ENCODE results near the gene DYRK1A. TPM values are rescaled to one million over a fixed set of nuclear protein-coding genes. Genes with fewer than 3 reads are reported as not detected.
A peak's percentile ranks its signal among the peaks of the same experiment; 100 is the strongest.

Gene DYRK1A
- total RNA-seq, 2 experiments from 2014 or later: 47.6 to 51.1 TPM

GRCh38 chr21:37528150-37528937 lies 161.8 kb downstream of the DYRK1A start:
- intact Hi-C loops (cut with micrococcal nuclease): no loop called here
- CTCF ChIA-PET: interaction anchor here (0.9 kb wide), 1 partner anchor 11 kb away, joined by 3 read pairs; no protein-coding TSS in a partner anchor
- no peak overlapping the region for H3K27ac Mint-ChIP-seq

GRCh38 chr21:37529649-37530048 lies 163.1 kb downstream of the DYRK1A start:
- H3K4me1 Mint-ChIP-seq (ENCODE audit: low read depth): no peaks in the 10 kb centered on the region
- intact Hi-C loops (cut with micrococcal nuclease): no loop called here
- H3K4me3 Mint-ChIP-seq: no peak overlapping the region
- CTCF ChIA-PET: interaction anchor here (0.9 kb wide), 1 partner anchor 12 kb away, joined by 3 read pairs; no protein-coding TSS in a partner anchor
- no peak for DNase-seq
- no peaks in the 10 kb centered on the region for H3K36me3 Mint-ChIP-seq
- no peak overlapping the region for H3K27ac Mint-ChIP-seq
- H3K27me3 Mint-ChIP-seq: peaks cover 25% of the 10 kb centered on the region
- no peaks in the 10 kb centered on the region for H3K9me3 Mint-ChIP-seq
- POLR2A ChIA-PET: no interaction called here

More at GRCh38 chr21:37528150-37528937, 161.8 kb downstream of the DYRK1A start:
- H3K4me3 Mint-ChIP-seq: no peak overlapping the region
- no peaks in the 10 kb centered on the region for H3K9me3 Mint-ChIP-seq
- no peaks in the 10 kb centered on the region for H3K4me1 Mint-ChIP-seq (ENCODE audit: low read depth)
- H3K27me3 Mint-ChIP-seq: peaks cover 15% of the 10 kb centered on the region
- DNase-seq: no peak
- POLR2A ChIA-PET: no interaction called here
- H3K36me3 Mint-ChIP-seq: no peaks in the 10 kb centered on the region

DNA sequence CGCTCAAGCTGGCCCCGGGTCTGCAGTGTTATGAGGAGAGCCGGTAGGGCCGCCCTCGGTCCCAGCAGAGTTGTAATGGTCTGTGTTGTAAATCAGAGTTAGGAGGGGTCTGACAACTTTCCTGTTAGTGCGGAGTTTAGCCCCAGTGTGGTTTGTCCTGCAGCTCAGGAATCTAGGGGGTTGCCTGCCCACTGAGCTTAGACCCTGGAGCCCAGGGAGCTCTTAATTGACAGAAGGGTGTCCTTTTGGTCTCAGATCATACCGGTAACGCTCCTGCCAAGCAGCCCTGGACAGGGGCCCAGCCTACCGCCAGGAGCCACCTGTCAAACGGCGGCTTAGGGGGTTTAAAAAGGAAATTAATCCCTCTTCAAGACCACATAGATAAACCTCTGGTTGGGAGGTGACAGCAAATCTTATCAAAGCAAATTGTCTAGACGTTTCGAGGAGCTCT lies 164.4 kb downstream of the DYRK1A start:
- H3K4me1 Mint-ChIP-seq (ENCODE audit: low read depth): no peaks in the 10 kb centered on the region
- no peaks in the 10 kb centered on the region for H3K36me3 Mint-ChIP-seq
- no peak for DNase-seq
- no peak overlapping the region for H3K27ac Mint-ChIP-seq
- peaks cover 30% of the 10 kb centered on the region for H3K27me3 Mint-ChIP-seq
- POLR2A ChIA-PET: no interaction called here
- intact Hi-C loops (cut with micrococcal nuclease): no loop called here
- H3K4me3 Mint-ChIP-seq: no peak overlapping the region
- CTCF ChIA-PET: interaction anchor here (1.5 kb wide), 1 partner anchor 33 kb away, joined by 3 read pairs; no protein-coding TSS in a partner anchor
- no peaks in the 10 kb centered on the region for H3K9me3 Mint-ChIP-seq

DNA sequence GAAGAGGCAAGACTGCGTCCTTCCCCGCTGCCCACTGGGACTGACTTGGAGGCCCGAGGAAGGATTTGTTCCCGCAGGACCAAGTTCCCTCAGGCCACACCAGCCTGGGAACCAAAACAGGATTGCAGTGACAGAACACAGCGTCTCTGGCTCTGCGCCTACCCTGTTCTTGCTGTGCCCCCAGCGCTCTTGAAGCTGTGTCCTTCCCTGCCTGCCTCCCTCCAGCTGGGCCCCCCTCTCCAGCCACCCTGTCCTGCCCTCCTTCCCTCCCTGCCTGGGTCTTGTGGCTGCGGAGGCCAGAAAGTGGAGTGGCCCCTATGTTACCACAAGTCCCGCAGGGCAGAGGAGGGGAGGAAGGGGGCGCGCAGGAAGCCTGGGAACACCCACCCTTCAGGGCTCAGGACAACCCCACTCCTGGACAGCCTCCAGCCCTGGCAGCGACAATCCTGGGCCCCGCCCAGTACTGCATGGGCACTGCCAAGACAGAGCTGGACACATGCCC lies 164.9 kb downstream of the DYRK1A start:
- peaks cover 33% of the 10 kb centered on the region for H3K27me3 Mint-ChIP-seq
- ChIA-PET POLR2A (no interaction called here), CTCF (interaction anchor here (1.5 kb wide), 1 partner anchor 32 kb away, joined by 3 read pairs; no protein-coding TSS in a partner anchor)

GRCh38 chr21:37532868-37533780 lies 166.6 kb downstream of the DYRK1A start:
- Mint-ChIP-seq H3K36me3 (no peaks in the 10 kb centered on the region), H3K4me1 (ENCODE audit: low read depth) (no peaks in the 10 kb centered on the region), H3K4me3 (no peak overlapping the region), H3K27me3 (peaks cover 40% of the 10 kb centered on the region), H3K9me3 (peaks cover 12% of the 10 kb centered on the region), H3K27ac (no peak overlapping the region)
- intact Hi-C loops (cut with micrococcal nuclease): no loop called here
- peak; percentile 56 for DNase-seq
- ChIA-PET CTCF (no interaction called here), POLR2A (interaction anchor here (0.9 kb wide), 1 partner anchor 31 kb away, joined by 5 read pairs; no protein-coding TSS in a partner anchor)

More for the DNA sequence above, 164.9 kb downstream of the DYRK1A start:
- Mint-ChIP-seq H3K27ac (no peak overlapping the region), H3K4me1 (ENCODE audit: low read depth) (no peaks in the 10 kb centered on the region), H3K36me3 (no peaks in the 10 kb centered on the region), H3K4me3 (no peak overlapping the region), H3K9me3 (peaks cover 6% of the 10 kb centered on the region)
- intact Hi-C loops (cut with micrococcal nuclease): no loop called here
- DNase-seq: no peak

GRCh38 chr21:37534431-37534830 lies 167.9 kb downstream of the DYRK1A start:
- ChIA-PET CTCF (no interaction called here), POLR2A (no interaction called here)
- H3K4me3 Mint-ChIP-seq: no peak overlapping the region
- no peaks in the 10 kb centered on the region for H3K36me3 Mint-ChIP-seq
- peaks cover 14% of the 10 kb centered on the region for H3K9me3 Mint-ChIP-seq
- DNase-seq: no peak
- peaks cover 44% of the 10 kb centered on the region for H3K27me3 Mint-ChIP-seq
- no peak overlapping the region for H3K27ac Mint-ChIP-seq
- intact Hi-C loops (cut with micrococcal nuclease): no loop called here
- no peaks in the 10 kb centered on the region for H3K4me1 Mint-ChIP-seq (ENCODE audit: low read depth)

GRCh38 chr21:37535130-37535529 lies 168.6 kb downstream of the DYRK1A start:
- no peak overlapping the region for H3K4me3 Mint-ChIP-seq
- intact Hi-C loops (cut with micrococcal nuclease): no loop called here
- ChIA-PET POLR2A (no interaction called here), CTCF (no interaction called here)
- H3K4me1 Mint-ChIP-seq (ENCODE audit: low read depth): no peaks in the 10 kb centered on the region
- peaks cover 14% of the 10 kb centered on the region for H3K9me3 Mint-ChIP-seq
- H3K36me3 Mint-ChIP-seq: no peaks in the 10 kb centered on the region
- H3K27me3 Mint-ChIP-seq: peaks cover 39% of the 10 kb centered on the region
- DNase-seq: no peak
- H3K27ac Mint-ChIP-seq: no peak overlapping the region

DNA sequence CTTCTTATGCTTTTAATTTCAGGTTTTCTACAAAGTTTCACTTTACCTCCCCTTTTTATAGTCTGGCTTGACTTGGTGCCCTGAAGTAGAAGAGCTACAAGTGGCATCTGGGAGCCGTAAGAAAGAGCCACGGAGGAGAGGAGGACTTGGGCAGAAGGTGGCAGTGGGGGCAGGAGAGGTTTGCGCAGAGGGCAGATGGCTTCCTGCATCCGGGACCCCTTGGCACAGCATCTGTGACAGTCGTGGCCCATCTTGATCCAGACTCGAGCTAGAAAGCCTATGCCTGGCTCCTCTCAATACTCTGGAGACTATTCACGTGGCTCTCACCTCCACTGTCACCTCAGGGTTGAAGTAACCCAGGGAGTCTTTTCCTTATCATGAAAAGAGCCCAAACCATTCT lies 169.1 kb downstream of the DYRK1A start:
- no peak overlapping the region for H3K4me3 Mint-ChIP-seq
- CTCF ChIA-PET: no interaction called here
- intact Hi-C loops (cut with micrococcal nuclease): no loop called here

GRCh38 chr21:37536616-37537278 lies 170.2 kb downstream of the DYRK1A start:
- Mint-ChIP-seq H3K27ac (no peak overlapping the region), H3K27me3 (peaks cover 38% of the 10 kb centered on the region), H3K4me1 (ENCODE audit: low read depth) (no peaks in the 10 kb centered on the region), H3K9me3 (peaks cover 14% of the 10 kb centered on the region), H3K36me3 (no peaks in the 10 kb centered on the region), H3K4me3 (no peak overlapping the region)
- ChIA-PET POLR2A (no interaction called here), CTCF (no interaction called here)
- no peak for DNase-seq
- intact Hi-C loops (cut with micrococcal nuclease): no loop called here

More for the DNA sequence above, 169.1 kb downstream of the DYRK1A start:
- Mint-ChIP-seq H3K27me3 (peaks cover 36% of the 10 kb centered on the region), H3K36me3 (no peaks in the 10 kb centered on the region), H3K27ac (no peak overlapping the region), H3K4me1 (ENCODE audit: low read depth) (no peaks in the 10 kb centered on the region), H3K9me3 (peaks cover 14% of the 10 kb centered on the region)
- DNase-seq: no peak
- POLR2A ChIA-PET: no interaction called here

- H3K27me3 Mint-ChIP-seq: peaks cover 35% of the 10 kb centered on the region
- H3K27ac Mint-ChIP-seq: no peak overlapping the region
- no peak for DNase-seq
- H3K36me3 Mint-ChIP-seq: no peaks in the 10 kb centered on the region
- intact Hi-C loops (cut with micrococcal nuclease): no loop called here
- peaks cover 18% of the 10 kb centered on the region for H3K9me3 Mint-ChIP-seq
- H3K4me3 Mint-ChIP-seq: no peak overlapping the region
- no peaks in the 10 kb centered on the region for H3K4me1 Mint-ChIP-seq (ENCODE audit: low read depth)
- ChIA-PET CTCF (interaction anchor here (1.5 kb wide), 1 partner anchor 26 kb away, joined by 3 read pairs; no protein-coding TSS in a partner anchor), POLR2A (interaction anchor here (0.6 kb wide), 1 partner anchor 516 kb away, joined by 4 read pairs; no protein-coding TSS in a partner anchor)
Measured at GRCh38 chr21:37537391-37537996, 170.9 kb downstream of the DYRK1A start.

DNA sequence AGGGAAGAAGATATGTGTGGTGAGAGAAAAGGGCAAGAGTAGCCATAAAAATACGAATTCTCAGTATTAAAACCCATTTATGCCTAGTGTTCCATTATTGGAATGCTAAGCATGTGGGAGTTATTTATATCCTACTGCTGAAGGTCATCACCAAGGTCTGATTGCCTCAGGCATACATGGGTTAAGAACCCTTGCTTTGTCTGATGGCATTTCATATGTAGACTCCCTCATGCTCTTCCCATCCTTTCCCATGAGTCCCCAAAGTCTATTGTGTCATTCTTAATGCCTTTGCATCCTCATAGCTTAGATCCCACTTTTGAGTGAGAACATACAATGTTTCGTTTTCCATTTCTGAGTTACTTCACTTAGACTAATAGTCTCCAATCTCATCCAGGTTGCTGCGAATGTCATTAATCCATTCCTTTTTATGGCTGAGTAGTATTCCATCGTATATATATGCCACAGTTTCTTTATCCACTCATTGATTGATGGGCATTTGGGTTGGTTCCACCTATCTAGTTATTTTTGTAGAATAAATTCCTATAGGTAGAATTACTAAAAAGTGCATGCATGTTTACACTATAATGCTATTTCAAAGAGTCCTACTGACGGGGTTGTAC lies 172.5 kb downstream of the DYRK1A start:
- CTCF ChIA-PET: interaction anchor here (1.5 kb wide), 1 partner anchor 25 kb away, joined by 3 read pairs; no protein-coding TSS in a partner anchor
- H3K4me3 Mint-ChIP-seq: no peak overlapping the region
- POLR2A ChIA-PET: no interaction called here
- H3K9me3 Mint-ChIP-seq: peaks cover 23% of the 10 kb centered on the region
- peaks cover 34% of the 10 kb centered on the region for H3K27me3 Mint-ChIP-seq
- no peak for DNase-seq
- H3K4me1 Mint-ChIP-seq (ENCODE audit: low read depth): no peaks in the 10 kb centered on the region
- no peak overlapping the region for H3K27ac Mint-ChIP-seq
- no peaks in the 10 kb centered on the region for H3K36me3 Mint-ChIP-seq
- intact Hi-C loops (cut with micrococcal nuclease): no loop called here
